Measurements from ENCODE around the gene SNED1. TPM values are rescaled to one million over a fixed set of nuclear protein-coding genes. Genes with fewer than 3 reads are reported as not detected.

Gene SNED1
- total RNA-seq, 1 donor from 2014 or later, result 0.26 TPM

DNA sequence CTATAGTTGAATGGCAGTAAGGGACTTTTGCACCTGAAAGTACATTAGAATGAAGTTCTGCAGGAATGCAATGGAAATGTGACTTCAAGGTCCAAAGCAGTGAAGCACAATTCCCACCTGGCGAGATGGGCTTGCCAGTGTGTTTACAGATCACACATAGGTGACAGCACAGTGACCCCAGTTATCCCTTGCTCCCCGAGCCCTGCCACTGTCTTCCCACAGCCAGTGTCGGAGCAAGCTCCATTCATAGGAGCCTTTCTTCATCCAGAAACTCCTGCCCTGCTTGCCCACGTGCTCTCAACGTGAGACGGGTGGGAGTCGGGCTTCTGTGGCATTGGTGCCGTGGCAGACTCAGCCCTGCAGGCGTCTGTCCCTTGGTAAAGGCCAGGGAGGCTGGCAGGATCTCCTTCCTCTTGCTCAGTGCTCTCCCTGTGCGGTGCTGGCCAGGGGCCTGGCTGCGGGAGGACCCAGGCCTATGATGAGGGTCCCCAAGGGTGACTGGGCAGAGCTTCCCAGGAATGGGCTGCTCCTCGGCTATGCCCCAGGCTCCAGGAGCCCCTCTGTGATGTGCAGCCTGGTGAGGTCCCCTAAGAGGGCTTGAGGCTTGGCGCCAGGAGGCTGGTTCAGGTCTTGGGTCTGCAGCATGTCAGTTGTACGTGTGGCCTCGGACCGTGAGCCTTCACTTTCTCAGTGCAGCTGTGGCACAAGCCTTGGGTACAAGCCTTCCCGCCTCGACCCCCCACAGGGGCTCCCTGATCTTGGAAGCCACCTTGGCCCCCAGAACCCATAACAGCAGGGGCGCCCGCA, 40.2 kb downstream of the SNED1 start:
- H3K27me3 ChIP-seq (ENCODE audit: control insufficient read depth, insufficient read depth, low read length), result peaks cover 14% of the 10 kb centered on the region
- FAIRE-seq (no peak), DNase-seq (ENCODE audit: low read depth) (no peak)
- H3K4me3 ChIP-seq (ENCODE audit: low read depth, low read length), result no peak overlapping the region
- TF ChIP-seq, protein P1, sequence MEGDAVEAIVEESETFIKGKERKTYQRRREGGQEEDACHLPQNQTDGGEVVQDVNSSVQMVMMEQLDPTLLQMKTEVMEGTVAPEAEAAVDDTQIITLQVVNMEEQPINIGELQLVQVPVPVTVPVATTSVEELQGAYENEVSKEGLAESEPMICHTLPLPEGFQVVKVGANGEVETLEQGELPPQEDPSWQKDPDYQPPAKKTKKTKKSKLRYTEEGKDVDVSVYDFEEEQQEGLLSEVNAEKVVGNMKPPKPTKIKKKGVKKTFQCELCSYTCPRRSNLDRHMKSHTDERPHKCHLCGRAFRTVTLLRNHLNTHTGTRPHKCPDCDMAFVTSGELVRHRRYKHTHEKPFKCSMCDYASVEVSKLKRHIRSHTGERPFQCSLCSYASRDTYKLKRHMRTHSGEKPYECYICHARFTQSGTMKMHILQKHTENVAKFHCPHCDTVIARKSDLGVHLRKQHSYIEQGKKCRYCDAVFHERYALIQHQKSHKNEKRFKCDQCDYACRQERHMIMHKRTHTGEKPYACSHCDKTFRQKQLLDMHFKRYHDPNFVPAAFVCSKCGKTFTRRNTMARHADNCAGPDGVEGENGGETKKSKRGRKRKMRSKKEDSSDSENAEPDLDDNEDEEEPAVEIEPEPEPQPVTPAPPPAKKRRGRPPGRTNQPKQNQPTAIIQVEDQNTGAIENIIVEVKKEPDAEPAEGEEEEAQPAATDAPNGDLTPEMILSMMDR (IDR thresholded peaks at IDR 0.05; ENCODE audit: insufficient read depth, low read length, severe bottlenecking), result no peak
- H3K36me3 ChIP-seq (ENCODE audit: control insufficient read depth, insufficient read depth, low read length), result no peaks in the 10 kb centered on the region

DNA sequence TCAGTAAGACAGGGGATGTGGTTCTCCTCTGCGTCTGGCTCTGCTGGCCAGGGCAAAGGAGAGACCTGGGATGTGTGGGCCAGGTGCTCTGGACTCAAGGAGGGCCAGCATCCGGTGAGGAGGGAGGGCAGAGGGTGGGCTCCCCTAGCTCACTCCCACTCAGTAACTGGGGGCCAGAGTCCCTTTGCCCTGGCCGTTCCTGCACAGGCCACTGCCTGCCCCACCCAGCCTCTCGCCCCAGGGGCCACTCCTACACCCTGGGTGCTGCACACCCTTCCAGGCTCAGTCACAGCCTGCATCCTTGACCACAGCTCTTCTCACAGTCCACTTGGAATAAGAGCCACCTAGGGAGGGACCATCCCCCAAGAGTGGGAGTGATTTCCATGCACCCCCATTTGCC, 41.0 kb downstream of the SNED1 start:
- Histone ChIP-seq H3K36me3 (ENCODE audit: control insufficient read depth, insufficient read depth, low read length) (no peaks in the 10 kb centered on the region), H3K27me3 (ENCODE audit: control insufficient read depth, insufficient read depth, low read length) (peaks cover 14% of the 10 kb centered on the region), H3K4me3 (ENCODE audit: low read depth, low read length) (no peak overlapping the region)
- DNase-seq (ENCODE audit: low read depth), result no peak
- no peak for FAIRE-seq
- TF ChIP-seq, protein P1 (IDR thresholded peaks at IDR 0.05; ENCODE audit: insufficient read depth, low read length, severe bottlenecking), result no peak

DNA sequence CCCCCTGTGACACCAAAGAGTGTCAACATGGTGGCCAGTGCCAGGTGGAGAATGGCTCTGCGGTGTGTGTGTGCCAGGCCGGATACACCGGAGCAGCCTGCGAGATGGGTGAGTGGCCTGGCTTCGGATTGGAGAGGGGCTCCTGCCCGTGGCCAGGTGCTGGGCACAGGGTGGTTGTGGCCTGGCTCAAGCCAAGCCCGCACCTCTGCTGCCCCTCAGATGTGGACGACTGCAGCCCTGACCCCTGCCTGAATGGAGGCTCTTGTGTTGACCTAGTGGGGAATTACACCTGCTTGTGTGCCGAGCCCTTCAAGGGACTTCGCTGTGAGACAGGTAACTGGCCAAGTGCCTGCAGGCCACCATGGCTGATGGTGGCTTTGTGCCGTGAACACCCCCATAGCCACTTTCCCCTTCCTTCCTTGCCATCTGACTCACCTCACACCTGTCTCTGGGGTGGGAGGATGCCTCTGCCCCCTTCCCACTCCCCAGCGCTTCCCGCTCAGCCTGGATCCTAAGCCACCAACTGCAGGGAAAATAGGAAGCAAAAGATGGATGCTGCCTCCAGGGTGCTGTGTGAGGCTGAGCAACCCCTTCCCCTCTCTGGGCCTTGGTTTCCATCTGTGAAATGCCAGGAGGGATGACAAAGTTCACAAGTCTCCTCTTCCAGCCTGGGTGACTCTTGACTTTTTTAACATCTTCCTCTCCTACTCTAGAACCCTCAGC, 41.8 kb downstream of the SNED1 start:
- Histone ChIP-seq H3K36me3 (ENCODE audit: control insufficient read depth, insufficient read depth, low read length) (no peaks in the 10 kb centered on the region), H3K27me3 (ENCODE audit: control insufficient read depth, insufficient read depth, low read length) (peaks cover 14% of the 10 kb centered on the region), H3K4me3 (ENCODE audit: low read depth, low read length) (no peak overlapping the region)
- TF ChIP-seq, protein P1 (IDR thresholded peaks at IDR 0.05; ENCODE audit: insufficient read depth, low read length, severe bottlenecking), result no peak
- DNase-seq (ENCODE audit: low read depth) (no peak), FAIRE-seq (no peak)

- H3K27me3 ChIP-seq (ENCODE audit: control insufficient read depth, insufficient read depth, low read length), result peaks cover 10% of the 10 kb centered on the region
- no peak for FAIRE-seq
- TF ChIP-seq, protein P1 (IDR thresholded peaks at IDR 0.05; ENCODE audit: insufficient read depth, low read length, severe bottlenecking), result no peak
- no peak for DNase-seq (ENCODE audit: low read depth)
- no peaks in the 10 kb centered on the region for H3K36me3 ChIP-seq (ENCODE audit: control insufficient read depth, insufficient read depth, low read length)
- no peak overlapping the region for H3K4me3 ChIP-seq (ENCODE audit: low read depth, low read length)
Observed at GRCh38 chr2:241041589-241042158, 43.3 kb downstream of the SNED1 start.

GRCh38 chr2:241043581-241043980, 45.2 kb downstream of the SNED1 start:
- H3K4me3 ChIP-seq (ENCODE audit: low read depth, low read length), result no peak overlapping the region
- H3K36me3 ChIP-seq (ENCODE audit: control insufficient read depth, insufficient read depth, low read length), result no peaks in the 10 kb centered on the region
- no peak for DNase-seq (ENCODE audit: low read depth)
- H3K27me3 ChIP-seq (ENCODE audit: control insufficient read depth, insufficient read depth, low read length), result peaks cover 5% of the 10 kb centered on the region
- TF ChIP-seq, protein P1 (IDR thresholded peaks at IDR 0.05; ENCODE audit: insufficient read depth, low read length, severe bottlenecking), result no peak
- no peak for FAIRE-seq
